NCI-H1092 treated with DMSO at 0.1 percent for 48 hours (cell line): Measurements from ENCODE around the gene DNAJB2.

Experiments used
- DNase-seq: peaks from one replicate; lab custom pipeline; 2025; lab: John Stamatoyannopoulos, UW

Gene DNAJB2

DNA sequence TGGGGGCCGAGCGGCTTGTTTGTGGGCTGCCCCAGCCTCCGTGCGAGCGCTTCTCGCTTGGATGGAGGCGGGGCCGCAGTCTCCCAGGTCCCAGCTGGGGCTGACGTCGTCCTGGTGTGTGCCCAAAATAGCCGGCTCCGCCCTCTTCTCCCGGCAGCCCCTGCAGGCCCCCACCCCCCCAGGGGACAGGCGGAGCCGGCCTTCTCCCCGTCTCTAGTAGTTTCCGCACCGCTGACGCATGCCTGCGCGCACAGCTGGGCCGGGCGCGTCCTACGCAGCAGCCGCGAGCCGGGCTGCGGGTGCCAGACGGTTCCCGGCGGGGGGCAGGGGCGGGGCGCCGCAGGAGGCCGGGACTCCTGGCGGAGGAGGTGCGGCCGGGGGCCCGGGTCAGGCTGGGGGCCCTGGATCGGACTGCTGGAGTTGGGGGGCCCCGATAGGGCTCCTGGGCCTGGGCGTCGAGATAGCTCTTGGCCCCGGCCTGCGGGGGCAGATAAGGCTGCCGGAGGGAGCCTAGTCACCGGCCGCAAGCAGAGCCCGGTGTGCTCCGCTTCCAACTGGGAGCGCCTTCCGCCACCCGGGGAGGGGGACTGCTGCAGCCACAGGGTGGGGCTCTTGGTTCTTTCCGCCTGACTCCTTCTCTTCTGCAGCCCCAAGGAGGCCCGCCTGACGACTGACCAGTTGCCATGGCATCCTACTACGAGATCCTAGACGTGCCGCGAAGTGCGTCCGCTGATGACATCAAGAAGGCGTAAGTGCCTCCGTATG, at the start of gene DNAJB2:
Gene DNAJB2 (plus strand): TSS at position 216 of the 765 bp plus-strand sequence. CDS start 468 bp downstream, at position 684.
- DNase-seq, result peak; percentile 89

DNA sequence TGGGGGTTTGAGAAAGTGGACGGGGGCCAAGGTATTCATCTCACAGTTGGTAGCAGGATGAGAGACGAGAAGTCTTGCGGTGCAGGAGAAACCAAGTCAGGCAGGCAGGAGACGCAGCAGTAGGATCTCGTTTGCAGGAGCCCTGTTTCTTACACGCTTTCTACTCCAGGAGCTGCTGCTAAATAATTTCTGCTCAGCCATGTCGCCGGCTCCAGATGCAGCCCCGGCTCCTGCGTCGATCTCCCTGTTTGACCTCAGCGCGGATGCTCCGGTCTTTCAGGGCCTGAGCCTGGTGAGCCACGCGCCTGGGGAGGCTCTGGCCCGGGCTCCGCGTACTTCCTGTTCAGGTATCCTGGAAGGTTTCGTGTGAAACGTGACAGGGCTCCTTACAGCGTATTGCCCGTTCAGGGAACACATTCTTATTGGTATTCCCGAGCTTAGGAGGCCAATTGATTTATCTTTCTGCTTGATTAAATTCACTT, 49.1 kb upstream of the DNAJB2 start:
- no peak for DNase-seq

- DNase-seq, result no peak
Measured at GRCh38 chr2:219234331-219234730, 44.8 kb upstream of the DNAJB2 start.

GRCh38 chr2:219243291-219243761, 35.8 kb upstream of the DNAJB2 start:
- no peak for DNase-seq

GRCh38 chr2:219244789-219245147, 34.4 kb upstream of the DNAJB2 start:
- no peak for DNase-seq

DNA sequence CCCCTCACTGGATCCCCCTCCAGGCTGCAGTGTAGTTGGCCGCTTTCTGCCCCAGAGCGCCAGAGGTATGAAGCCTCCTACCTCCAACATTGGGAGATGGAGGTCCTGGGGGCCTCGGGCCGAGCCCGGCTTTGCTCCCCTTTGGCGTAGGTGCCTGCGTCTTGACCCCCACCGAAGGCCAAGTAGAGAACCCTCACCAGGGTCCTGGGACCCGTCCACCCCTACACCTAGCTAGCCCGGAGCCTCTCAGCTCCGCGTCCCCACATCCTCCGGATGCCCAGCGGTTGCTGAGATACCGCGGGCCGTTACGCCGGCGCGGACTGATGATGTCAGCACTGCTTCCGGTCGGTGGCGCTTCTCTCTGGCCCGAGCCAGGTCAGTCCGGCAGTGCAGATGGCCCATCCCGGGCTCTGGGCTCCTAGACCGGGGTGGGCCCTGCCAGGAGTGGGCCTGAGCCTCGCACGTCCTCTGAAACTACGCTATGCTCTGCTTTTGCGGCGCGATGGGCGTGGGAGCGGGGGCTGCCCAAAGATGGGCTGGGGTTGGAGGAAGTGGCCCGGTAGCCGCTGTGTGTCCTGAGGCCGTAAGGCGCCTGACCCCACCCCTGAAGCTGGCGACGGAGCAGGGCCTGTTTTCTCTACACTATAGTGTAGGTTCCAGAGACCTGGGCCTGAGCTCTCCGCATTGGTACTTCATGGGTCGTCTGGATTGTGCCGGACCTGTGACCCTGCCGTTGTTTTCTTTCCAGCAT, 33.8 kb upstream of the DNAJB2 start, which contains the start of the genes GLB1L and STK16:
Gene GLB1L (minus strand): TSS at position 297 of the 751 bp plus-strand sequence. CDS start 1,871 bp downstream, outside the sequence.
Gene STK16 (plus strand): TSS at position 332 of the 751 bp plus-strand sequence. CDS start 521 bp downstream, outside the sequence.
- peak; percentile 54 for DNase-seq

GRCh38 chr2:219245899-219246230, 33.3 kb upstream of the DNAJB2 start:
- DNase-seq, result no peak

- DNase-seq, result no peak
Measured at GRCh38 chr2:219246559-219246958, 32.6 kb upstream of the DNAJB2 start.

- no peak for DNase-seq
Measured at GRCh38 chr2:219247678-219248642, 31.2 kb upstream of the DNAJB2 start.

DNA sequence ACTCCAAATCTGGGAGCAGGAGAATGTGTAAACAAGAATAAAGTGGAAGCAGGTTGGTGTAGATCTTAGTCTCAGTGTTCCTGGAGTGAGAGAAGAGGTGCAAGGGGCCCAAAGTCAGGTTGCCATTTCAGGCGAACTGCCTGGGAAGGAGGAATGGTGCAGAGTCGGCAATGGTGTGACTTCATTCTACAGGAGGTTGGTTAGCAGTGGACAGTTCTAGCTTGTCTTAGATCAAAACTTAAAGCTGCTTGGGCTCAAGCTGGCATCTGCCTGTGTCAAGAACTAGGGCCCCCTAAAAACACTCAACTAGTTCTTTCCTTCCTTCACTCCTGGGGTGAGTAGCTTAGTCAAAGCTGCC, 30.3 kb upstream of the DNAJB2 start:
- DNase-seq, result no peak

- DNase-seq, result peak; percentile 12
Measured at GRCh38 chr2:219249203-219249980, 29.8 kb upstream of the DNAJB2 start.

DNA sequence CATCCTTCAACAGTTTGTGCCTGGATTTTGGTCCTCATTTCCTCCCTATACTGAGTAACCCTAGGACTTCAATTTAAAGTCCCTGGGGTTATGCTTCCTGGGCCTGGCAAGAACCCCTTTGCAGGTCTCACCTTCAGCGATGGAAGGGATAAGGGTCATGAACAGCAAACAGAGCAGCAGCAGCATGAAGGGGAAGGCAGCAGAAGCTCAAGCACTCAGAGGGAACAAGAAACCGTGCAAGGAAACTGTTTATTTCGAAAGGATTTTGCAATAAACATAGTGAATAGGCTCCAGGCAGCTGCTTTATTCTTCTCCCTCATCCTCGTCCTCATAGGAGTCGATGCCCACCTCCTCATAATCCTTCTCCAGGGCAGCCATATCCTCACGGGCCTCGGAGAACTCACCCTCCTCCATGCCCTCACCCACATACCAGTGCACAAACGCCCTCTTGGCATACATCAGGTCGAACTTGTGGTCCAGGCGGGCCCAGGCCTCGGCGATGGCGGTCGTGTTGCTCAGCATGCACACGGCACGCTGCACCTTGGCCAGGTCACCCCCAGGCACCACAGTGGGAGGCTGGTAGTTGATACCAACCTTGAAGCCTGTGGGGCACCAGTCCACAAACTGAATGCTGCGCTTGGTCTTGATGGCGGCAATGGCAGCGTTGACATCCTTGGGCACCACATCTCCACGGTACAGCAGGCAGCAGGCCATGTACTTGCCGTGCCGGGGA, 29.0 kb upstream of the DNAJB2 start:
- no peak for DNase-seq

- no peak for DNase-seq
Measured at GRCh38 chr2:219251656-219252055, 27.5 kb upstream of the DNAJB2 start.

DNA sequence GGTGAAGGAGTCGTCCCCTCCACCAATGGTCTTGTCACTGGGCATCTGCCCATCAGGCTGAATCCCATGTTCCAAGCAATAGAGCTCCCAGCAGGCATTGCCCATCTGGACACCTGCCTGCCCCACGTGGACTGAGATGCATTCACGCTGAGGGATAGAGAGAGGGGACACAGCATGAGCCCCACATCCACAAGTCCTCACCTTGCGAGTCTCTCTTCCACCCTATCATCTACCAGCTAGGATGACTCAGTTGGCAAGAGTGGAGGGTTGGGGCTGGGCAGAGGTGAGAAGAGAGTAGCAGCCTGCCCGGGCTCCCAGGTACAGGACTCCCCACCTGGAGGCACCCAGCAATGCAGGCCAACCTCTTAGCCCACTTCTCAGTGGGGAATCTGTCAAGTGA, 27.1 kb upstream of the DNAJB2 start:
- no peak for DNase-seq

DNA sequence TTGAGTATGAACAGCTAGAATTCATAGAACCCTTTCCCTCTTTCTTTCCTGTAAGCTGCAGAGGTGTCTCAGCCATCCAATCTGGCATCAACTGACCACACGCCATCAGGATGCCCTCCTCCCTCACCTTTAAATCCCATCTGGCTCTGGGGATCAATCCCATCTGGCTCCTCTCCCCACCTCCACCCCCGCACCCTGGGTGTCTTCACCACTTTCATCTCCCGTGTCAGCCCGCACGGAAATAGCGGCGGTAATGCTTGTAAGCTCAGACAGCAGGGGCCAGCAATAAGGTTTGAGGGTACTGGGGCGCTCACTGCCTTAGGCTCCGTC, 26.6 kb upstream of the DNAJB2 start:
- DNase-seq, result no peak

DNA sequence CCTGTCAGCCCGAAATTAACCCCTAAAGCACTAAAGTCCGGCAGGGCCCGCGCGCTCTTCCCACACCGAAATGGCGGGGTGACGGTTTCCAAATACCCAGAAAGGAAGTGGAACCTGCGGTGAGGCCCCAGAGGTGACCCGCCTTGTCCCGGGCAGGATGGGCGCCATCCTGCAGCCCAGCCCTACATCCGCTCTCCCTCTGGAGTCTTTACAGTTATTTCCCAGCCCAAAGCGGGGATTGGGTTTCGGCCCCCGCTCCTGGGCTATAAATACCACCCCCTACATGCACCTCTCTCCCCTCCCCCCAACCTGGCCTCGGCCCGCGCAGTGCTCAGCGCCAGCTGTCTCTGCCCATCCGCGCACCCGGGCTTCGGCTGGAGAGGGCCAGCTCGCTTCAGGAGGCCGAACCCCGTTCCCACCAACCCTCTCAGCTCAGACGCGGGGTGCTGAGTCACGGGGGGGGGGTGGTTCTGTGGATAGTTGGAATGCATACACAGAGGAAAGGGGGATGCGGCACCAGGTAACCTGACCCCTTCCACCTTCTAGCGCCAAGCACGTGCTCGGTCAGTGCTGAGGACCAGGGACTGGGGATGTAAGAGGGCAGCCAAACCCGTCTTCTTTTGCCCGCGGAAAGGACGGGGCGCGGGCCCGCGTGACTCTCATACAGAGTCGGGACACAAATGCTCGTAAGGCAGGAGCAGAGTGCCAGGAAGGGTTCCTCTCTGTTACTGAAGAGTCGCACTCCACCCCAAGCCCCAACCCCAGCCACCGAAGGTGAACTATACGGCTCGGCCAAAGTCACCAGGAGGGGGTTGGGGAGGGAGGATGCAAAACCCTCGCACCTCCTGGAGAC, 26.0 kb upstream of the DNAJB2 start, which contains the start of gene TUBA4B:
Gene TUBA4B (plus strand): TSS at position 344 of the 853 bp plus-strand sequence. CDS start 165 bp downstream, at position 509.
- DNase-seq, result no peak

- DNase-seq, result peak; percentile 35
Measured at GRCh38 chr2:219253753-219254589, 25.2 kb upstream of the DNAJB2 start, which contains the start of gene TUBA4A. Gene TUBA4A, minus strand, starts transcription at chr2:219253918. Its CDS starts 60 bp downstream, at chr2:219253858.

DNA sequence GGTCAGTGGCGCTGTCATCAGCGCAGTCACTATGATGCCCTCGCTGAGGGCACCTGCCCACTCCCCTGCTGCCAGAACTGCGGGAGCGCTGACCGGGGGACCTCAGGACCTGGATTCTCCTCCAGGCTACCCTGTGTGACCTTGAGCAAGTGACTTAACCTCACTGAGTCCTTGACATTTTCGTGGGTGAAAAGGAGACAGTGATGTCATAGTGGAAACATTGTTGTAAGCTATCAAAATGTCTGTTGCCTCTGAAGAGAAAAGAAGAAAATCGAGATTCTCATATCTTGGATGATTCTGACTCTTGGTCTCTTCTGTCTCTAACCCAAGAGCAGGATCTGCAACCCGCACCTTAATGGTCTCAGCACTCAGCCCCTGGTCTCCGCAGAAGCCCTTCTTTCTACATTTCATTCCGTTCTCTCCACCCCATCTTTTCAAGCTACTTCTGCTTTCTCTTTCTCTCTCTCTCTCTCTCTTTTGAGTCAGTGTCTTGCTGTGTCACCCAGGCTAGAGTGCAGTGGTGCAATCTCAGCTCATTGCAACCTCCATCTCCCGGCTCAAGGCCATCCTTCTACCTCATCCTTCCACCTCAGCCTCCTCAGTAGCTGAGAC, 24.5 kb upstream of the DNAJB2 start:
- no peak for DNase-seq
